GM12878 (cell line): Measurements from ENCODE around the gene TMEM244. TPM values are rescaled to one million over a fixed set of nuclear protein-coding genes. Genes with fewer than 3 reads are reported as not detected.
"Not testable (repeated sequence)": the region's sequence is repeated elsewhere in the genome, so short reads cannot be mapped to it uniquely, and the experiment has no call there.

Source experiments
- ATAC-seq: fragments of 200-7000 bp; cut with Tn5 transposase; 3 replicates; pipeline ENCODE4 v1.9.1; 2020; ENCODE audit warnings: mild to moderate bottlenecking, moderate library complexity
- BruUV-seq: library from RNA; stranded (reverse); fragments of 400-500 nt; replicated peaks from 2 replicates; lab custom pipeline; 2021; lab: Mats Ljungman, UMichigan
- CTCF ChIA-PET: fragments of 300-600 bp; sonication (Branson Sonifier 250); formaldehyde crosslinking; extraction: SDS; loops from one replicate; lab custom pipeline; 2021; ENCODE audit warnings: inconsistent platforms; lab: Yijun Ruan, JAX
- POLR2A ChIA-PET: fragments of 350-600 bp; formaldehyde crosslinking; extraction: SDS; loops from one replicate; lab custom pipeline; 2021; ENCODE audit warnings: inconsistent platforms; lab: Charles Lee
- RAD21 ChIA-PET: fragments of 300-600 bp; sonication (Branson Sonifier 250); formaldehyde crosslinking; loops from one replicate; lab custom pipeline; 2023; ENCODE audit warnings: antibody characterized with exemption; ENCODE audit not compliant: unreplicated experiment; lab: Charles Lee
- SMC1A ChIA-PET: fragments of 300-600 bp; sonication (Branson Sonifier 250); formaldehyde crosslinking; loops from one replicate; lab custom pipeline; 2023; ENCODE audit not compliant: unreplicated experiment, uncharacterized antibody; lab: Charles Lee
- DNase-seq: peaks from one replicate; pipeline ENCODE4 v3.0.0-alpha.2; 2011; ENCODE audit warnings: low read depth, low spot score
- FAIRE-seq: peaks from 3 replicates; lab custom pipeline; 2011; peaks lifted over from hg19 to GRCh38; lab: Jason Lieb, UNC
- H2AFZ ChIP-seq: 2 replicates; pipeline ENCODE4 v1.6.0; 2011; ENCODE audit warnings: low read depth, low read length, control low read depth; ENCODE audit not compliant: control insufficient read depth
- H3K27ac ChIP-seq: 2 replicates; pipeline ENCODE4 v1.5.1; 2011; ENCODE audit warnings: control low read depth; ENCODE audit not compliant: control insufficient read depth, insufficient read depth
- H3K27me3 ChIP-seq, 2 experiments: replicated peaks in 1 of 2; 2 replicates each; pipeline versions ENCODE4 v1.6.0 to v1.6.1; 2011; ENCODE audit warnings: low read length in 1 of 2; ENCODE audit not compliant: control insufficient read depth in 2 of 2, insufficient read depth in 2 of 2
- H3K36me3 ChIP-seq, 2 experiments: 2 replicates each; pipeline ENCODE4 v1.5.1; 2011; ENCODE audit warnings: low read length in 1 of 2; ENCODE audit not compliant: control insufficient read depth in 2 of 2, insufficient read depth in 2 of 2
- H3K4me1 ChIP-seq: 2 replicates; pipeline ENCODE4 v1.6.1; 2011; ENCODE audit warnings: mild to moderate bottlenecking, low read length, moderate library complexity, mixed read lengths; ENCODE audit not compliant: control insufficient read depth, insufficient read depth
- H3K4me2 ChIP-seq: 2 replicates; pipeline ENCODE4 v1.6.0; 2011; ENCODE audit warnings: control low read depth; ENCODE audit not compliant: control insufficient read depth, insufficient read depth
- H3K4me3 ChIP-seq: fragments of 200-600 bp; sonication (generic); 2 replicates; pipeline ENCODE4 v1.5.1; 2016
- H3K79me2 ChIP-seq: 2 replicates; pipeline ENCODE4 v1.6.0; 2011; ENCODE audit warnings: low read length; ENCODE audit not compliant: control insufficient read depth, insufficient read depth
- H3K9ac ChIP-seq: 2 replicates; pipeline ENCODE4 v1.8.0; 2011; ENCODE audit warnings: low read length, control low read depth, mixed read lengths; ENCODE audit not compliant: control insufficient read depth, insufficient read depth
- H3K9me3 ChIP-seq: replicated peaks from 3 replicates; pipeline ENCODE4 v1.5.1; 2011; ENCODE audit warnings: mild to moderate bottlenecking, low read length; ENCODE audit not compliant: control insufficient read depth, insufficient read depth
- H4K20me1 ChIP-seq: 2 replicates; pipeline ENCODE4 v1.6.0; 2011; ENCODE audit not compliant: control insufficient read depth, insufficient read depth
- CHD4 ChIP-seq: fragments of 200-600 bp; sonication (generic); IDR thresholded peaks from 2 replicates; pipeline ENCODE4 v1.6.1; 2016; ENCODE audit warnings: mild to moderate bottlenecking
- CREB1 ChIP-seq: IDR thresholded peaks from 2 replicates; pipeline ENCODE4 v1.6.1; 2012; ENCODE audit warnings: low read depth, mild to moderate bottlenecking, inconsistent platforms
- CREM ChIP-seq: IDR thresholded peaks from 2 replicates; pipeline ENCODE4 v1.6.1; 2014; ENCODE audit warnings: antibody characterized with exemption, low read depth
- E2F8 ChIP-seq: fragments of 450-650 bp; IDR thresholded peaks from 2 replicates; pipeline ENCODE4 v1.6.1; 2018; ENCODE audit warnings: mild to moderate bottlenecking, low read depth, moderate library complexity; ENCODE audit not compliant: partially characterized antibody
- EGR1 ChIP-seq, 2 experiments: IDR thresholded peaks; 1 replicate in 1 of 2; 2 replicates in 1 of 2; pipeline ENCODE4 v1.6.1; 2011 to 2012; ENCODE audit warnings: low read depth in 2 of 2, low read length in 2 of 2, borderline replicate concordance in 1 of 2, mild to moderate bottlenecking in 1 of 2, moderate library complexity in 1 of 2
- FOXK2 ChIP-seq: fragments of 450-650 bp; IDR thresholded peaks from 2 replicates; pipeline ENCODE4 v1.6.1; 2017; ENCODE audit warnings: mild to moderate bottlenecking, moderate library complexity
- MTA2 ChIP-seq: fragments of 450-650 bp; IDR thresholded peaks from 2 replicates; pipeline ENCODE4 v1.6.1; 2016; ENCODE audit warnings: low read depth, mild to moderate bottlenecking, moderate library complexity
- RBBP5 ChIP-seq: fragments of 200-600 bp; sonication (generic); conservative IDR thresholded peaks from 2 replicates; pipeline ENCODE4 v1.6.1; 2016
- SMARCA5 ChIP-seq: fragments of 450-650 bp; IDR thresholded peaks from 2 replicates; pipeline ENCODE4 v1.6.1; 2017; ENCODE audit warnings: mild to moderate bottlenecking
- WRNIP1 ChIP-seq: IDR thresholded peaks from 2 replicates; pipeline ENCODE4 v1.6.1; 2011; ENCODE audit warnings: low read depth, low read length, improper control_type of control experiment, borderline replicate concordance
- ZZZ3 ChIP-seq: IDR thresholded peaks from 2 replicates; pipeline ENCODE4 v1.6.1; 2011; ENCODE audit warnings: low read depth; ENCODE audit not compliant: control insufficient read depth, insufficient read length
- WGBS: methylation state at CpG from one replicate; pipeline ENCODE4 v1.1.6; 2016; ENCODE audit warnings: low lambda C conversion rate; ENCODE audit not compliant: insufficient replicate concordance, insufficient coverage; ENCODE audit errors: missing lambda C conversion rate; 5-methylcytosine and 5-hydroxymethylcytosine counted together
- in situ Hi-C: fragments of 300-500 bp; cut with MboI; formaldehyde crosslinking; loops from 9 replicates; pipeline ENCODE4 v1.14.3; 2018; ENCODE audit warnings: mixed read lengths
- intact Hi-C: fragments of 100-400 bp; cut with micrococcal nuclease; formaldehyde crosslinking; loops from one replicate; pipeline ENCODE4 v1.14.2; 2022; ENCODE audit not compliant: unreplicated experiment
- polyA plus RNA-seq, 11 experiments: library from polyadenylated mRNA; depleted of rRNA in 4 of 11; unstranded in 6 of 11; stranded (reverse) in 5 of 11; fragments of >200 nt; fragmentation: Nextera tagmentation in 4 of 11; fragmentation: Illumina TruSeq in 1 of 11; extraction: Ambion mirVana in 4 of 11; extraction: Trizol in 1 of 11; gene quantifications; 1 replicate in 1 of 11; 2 replicates in 10 of 11; pipeline versions ENCODE4 v1.2.1 to v1.2.3, GENCODE V29; 2011 to 2016; ENCODE audit warnings: inconsistent platforms in 2 of 11, missing spikeins in 2 of 11, low read depth in 1 of 11
- total RNA-seq, 4 experiments: library from RNA; depleted of rRNA in 3 of 4; stranded (reverse); fragments of >200 nt in 3 of 4; fragmentation: Illumina TruSeq in 1 of 4; extraction: Trizol in 1 of 4; gene quantifications; 2 replicates each; pipeline versions ENCODE4 v1.2.1 to v1.2.3, GENCODE V29; 2013 to 2021

Gene TMEM244
- total and polyA plus RNA-seq, 10 of the 15 experiments (the other 5 are each of a cell fraction or from before 2014, with no cell fraction given) = 0.14 TPM; not detected in 9

GRCh38 chr6:129812145-129812777, 48.9 kb downstream of the TMEM244 start:
- ATAC-seq = no peak
- BruUV-seq = no TSS peak
- ChIA-PET CTCF (interaction anchor here (0.6 to 1.6 kb wide), 3 partner anchors 19 to 792 kb away, joined by 3 to 4 read pairs (median 3); no protein-coding TSS in a partner anchor), SMC1A (interaction anchor here (0.8 kb wide), 1 partner anchor 11 kb away, joined by 3 read pairs; no protein-coding TSS in a partner anchor), RAD21 (no interaction called here), POLR2A (no interaction called here)
- TF ChIP-seq CREB1 (no peak), E2F8 (no peak), SMARCA5 (no peak), ZZZ3 (no peak), RBBP5 (no peak), CREM (no peak), EGR1 (IDR thresholded peaks at IDR 0.05; ENCODE audit: borderline replicate concordance in 1 of 2, low read depth in 2 of 2, low read length in 2 of 2) (no peak), WRNIP1 (no peak), MTA2 (no peak), CHD4 (no peak), FOXK2 (no peak)
- H3K27ac ChIP-seq = no peak overlapping the region
- no peaks in the 10 kb centered on the region for H3K79me2 ChIP-seq
- no peak overlapping the region for H3K4me2 ChIP-seq
- no peaks in the 10 kb centered on the region for H4K20me1 ChIP-seq
- no peak overlapping the region for H3K4me3 ChIP-seq
- H3K4me1 ChIP-seq = no peaks in the 10 kb centered on the region
- H3K27me3 ChIP-seq = no peaks in the 10 kb centered on the region
- DNase-seq = no peak
- H3K9ac ChIP-seq = no peak overlapping the region
- no peaks in the 10 kb centered on the region for H3K9me3 ChIP-seq
- intact Hi-C loops (no loop called here), in situ Hi-C loops (no loop called here)
- no peak for FAIRE-seq
- no peaks in the 10 kb centered on the region for H3K36me3 ChIP-seq
- H2AFZ ChIP-seq = no peak overlapping the region
- WGBS = 45% methylated on average over 2 of the region's 2 CpGs

- WGBS = 91% methylated on average over 2 of the region's 2 CpGs
- H3K79me2 ChIP-seq, FAIRE-seq, H3K9me3 ChIP-seq, ATAC-seq, SMC1A ChIA-PET, BruUV-seq, H3K4me2 ChIP-seq, H3K27ac ChIP-seq, RAD21 ChIA-PET, DNase-seq, H3K9ac ChIP-seq, H3K36me3 ChIP-seq, H4K20me1 ChIP-seq, H2AFZ ChIP-seq, POLR2A ChIA-PET, intact Hi-C loops, in situ Hi-C loops, H3K27me3 ChIP-seq, H3K4me3 ChIP-seq, H3K4me1 ChIP-seq: not testable (repeated sequence)
- CTCF ChIA-PET = interaction anchor here (1.5 kb wide), 1 partner anchor 32 kb away, joined by 5 read pairs; no protein-coding TSS in a partner anchor
Observed at GRCh38 chr6:129807141-129807540, 54.0 kb downstream of the TMEM244 start.
